GM13976 (cell line): Measurements from ENCODE around the gene GABRA5.

Source experiments
- DNase-seq: peaks from one replicate; pipeline ENCODE4 v3.0.0; 2012; ENCODE audit warnings: low spot score
- CTCF ChIP-seq: IDR thresholded peaks from 2 replicates; pipeline ENCODE4 v1.5.1; 2012; ENCODE audit warnings: borderline replicate concordance, mild to moderate bottlenecking; ENCODE audit not compliant: insufficient read depth; ENCODE audit errors: extremely low read depth, missing control alignments, control extremely low read depth
- in situ Hi-C: fragments of 300-500 bp; cut with MboI; formaldehyde crosslinking; loops from one replicate; pipeline ENCODE4 v1.12.0; 2022; ENCODE audit warnings: low sequenced_read_pairs, mixed read lengths, inconsistent platforms; ENCODE audit not compliant: unreplicated experiment

Gene GABRA5

DNA sequence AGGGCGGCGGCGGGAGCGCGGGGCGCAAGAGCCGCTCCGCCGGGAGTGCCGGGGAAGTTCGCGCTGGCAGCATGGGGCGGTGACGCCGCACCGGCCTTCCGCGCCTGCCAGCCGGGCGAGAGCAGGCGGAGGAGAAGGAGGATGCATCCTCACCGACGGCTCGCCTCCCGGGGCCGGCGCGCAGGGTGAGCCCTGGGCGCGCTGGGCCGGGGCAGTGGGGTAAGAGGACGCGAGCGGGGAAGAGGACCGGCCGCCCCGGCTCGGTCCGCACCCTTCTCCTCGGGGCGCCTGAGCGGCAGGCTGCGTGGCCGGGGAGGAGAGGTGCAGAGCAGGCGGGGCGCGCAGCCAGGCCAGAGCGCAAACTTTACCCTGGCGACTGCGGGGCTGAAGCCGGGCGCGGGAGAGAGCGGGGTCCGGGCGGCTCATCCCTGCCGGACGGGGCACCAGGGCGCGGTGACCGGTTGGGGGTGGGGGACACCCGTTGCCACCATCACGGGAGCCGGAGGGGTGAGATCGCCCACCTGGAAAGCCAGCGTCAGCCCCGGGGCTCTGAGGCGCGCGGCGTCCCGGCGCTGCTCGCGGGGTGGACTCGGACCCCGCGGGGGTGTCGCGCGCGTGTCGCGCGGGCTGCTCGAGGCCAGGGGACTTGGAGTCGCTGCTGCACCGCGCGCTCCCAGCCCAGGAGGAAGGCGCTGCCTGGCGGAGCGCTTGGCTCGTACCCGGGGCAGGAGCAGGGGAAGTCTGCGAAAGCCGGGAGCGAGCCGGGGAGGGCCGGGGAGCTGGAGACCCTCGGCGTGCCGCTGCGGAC lies 542 bp downstream of the GABRA5 start:
- no peak for TF ChIP-seq CTCF
- DNase-seq, result no peak
- in situ Hi-C loops, result no loop called here

- TF ChIP-seq CTCF, result no peak
These were observed 1.3 kb downstream of the GABRA5 start for GRCh38 chr15:26868029-26868685.

GRCh38 chr15:26869628-26870027 lies 2.8 kb downstream of the GABRA5 start:
- no peak for DNase-seq
- in situ Hi-C loops, result no loop called here

More at GRCh38 chr15:26868029-26868685, 1.3 kb downstream of the GABRA5 start:
- in situ Hi-C loops, result no loop called here
- DNase-seq, result no peak

GRCh38 chr15:26870346-26870745 lies 3.5 kb downstream of the GABRA5 start:
- TF ChIP-seq CTCF, result no peak
- in situ Hi-C loops, result no loop called here
- DNase-seq, result no peak

More at GRCh38 chr15:26869628-26870027, 2.8 kb downstream of the GABRA5 start:
- TF ChIP-seq CTCF, result no peak

GRCh38 chr15:26872206-26872605 lies 5.3 kb downstream of the GABRA5 start:
- DNase-seq, result no peak
- in situ Hi-C loops, result no loop called here
- TF ChIP-seq CTCF, result no peak

DNA sequence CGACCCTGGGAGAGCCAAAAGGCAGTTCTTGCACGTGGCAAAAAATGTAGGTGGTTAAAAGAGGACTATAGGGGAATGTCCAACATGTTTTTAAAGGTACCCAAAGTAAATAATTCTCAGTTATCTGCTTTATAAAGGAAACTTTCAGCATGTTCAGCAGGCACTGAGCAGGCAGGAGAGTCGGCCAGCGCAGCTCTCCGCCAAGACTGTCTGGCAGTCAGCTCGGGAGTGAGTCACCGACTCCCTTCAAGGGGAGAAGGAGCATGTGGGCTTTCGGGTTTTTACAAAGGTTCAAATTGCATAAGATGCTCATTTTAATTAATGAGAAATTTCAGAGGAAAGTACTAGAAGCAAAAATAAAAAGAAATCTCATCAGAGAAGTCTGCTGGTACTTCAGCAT lies 7.0 kb downstream of the GABRA5 start:
- in situ Hi-C loops, result no loop called here
- no peak for DNase-seq
- no peak for TF ChIP-seq CTCF
